ENCODE data around the gene ZNF536.

DNA sequence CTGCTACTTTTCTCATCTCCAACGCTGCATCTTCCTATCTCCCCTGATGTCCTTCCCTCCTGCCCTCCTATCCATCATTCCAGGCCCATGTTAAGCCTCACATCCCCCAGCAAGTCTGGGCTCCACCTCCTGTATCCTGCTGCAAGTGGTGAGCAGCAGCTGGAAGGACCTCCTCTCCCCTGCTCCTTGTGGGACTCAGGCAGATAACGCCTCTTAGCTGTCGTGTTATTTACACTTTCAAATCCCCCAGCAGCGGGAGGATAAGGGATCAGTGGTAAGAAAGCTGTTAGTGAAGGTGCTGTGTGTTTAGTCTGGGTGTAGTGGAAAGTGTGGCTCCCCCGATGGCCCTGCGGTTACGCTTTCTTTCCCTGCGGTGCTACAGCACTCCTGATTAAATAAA, 211.9 kb downstream of the ZNF536 start:
- no peak for TF ChIP-seq EZH2 (IDR thresholded peaks at IDR 0.05; ENCODE audit: low read length)
- TF ChIP-seq CTCF (optimal IDR thresholded peaks at IDR 0.05 in 1 of 3, IDR thresholded peaks at IDR 0.05 in 1 of 3, conservative IDR thresholded peaks at IDR 0.05 in 1 of 3; ENCODE audit: extremely low read depth in 1 of 3, insufficient read depth in 2 of 3, low read length in 3 of 3) = no peak

Measured in keratinocyte (primary cell).